ENCODE data around the gene HCRTR2. TPM values are rescaled to one million over a fixed set of nuclear protein-coding genes. Genes with fewer than 3 reads are reported as not detected.

Gene HCRTR2
- total RNA-seq, 1 donor from 2014 or later = not detected

DNA sequence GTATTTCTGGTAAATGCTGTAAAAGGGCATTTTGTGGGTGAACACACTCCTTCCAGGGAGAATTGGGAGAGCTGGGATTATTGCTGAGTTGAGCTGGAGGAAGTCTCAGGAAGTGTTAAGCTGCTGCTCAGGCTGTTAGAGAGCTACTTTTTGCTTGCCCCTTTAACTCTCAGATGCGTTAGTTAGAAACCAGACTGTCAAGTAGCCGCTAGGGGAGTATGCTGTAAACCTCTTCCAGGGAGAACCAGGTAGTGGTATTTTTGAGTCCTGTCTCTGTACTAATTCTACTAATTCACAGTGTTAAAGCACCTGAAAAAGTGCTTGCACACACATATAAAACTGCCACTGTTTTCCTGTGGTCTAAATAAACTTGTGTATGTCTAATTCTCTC lies 146.4 kb downstream of the HCRTR2 start:
- DNase-seq (ENCODE audit: low read depth in 2 of 2) = no peak

DNA sequence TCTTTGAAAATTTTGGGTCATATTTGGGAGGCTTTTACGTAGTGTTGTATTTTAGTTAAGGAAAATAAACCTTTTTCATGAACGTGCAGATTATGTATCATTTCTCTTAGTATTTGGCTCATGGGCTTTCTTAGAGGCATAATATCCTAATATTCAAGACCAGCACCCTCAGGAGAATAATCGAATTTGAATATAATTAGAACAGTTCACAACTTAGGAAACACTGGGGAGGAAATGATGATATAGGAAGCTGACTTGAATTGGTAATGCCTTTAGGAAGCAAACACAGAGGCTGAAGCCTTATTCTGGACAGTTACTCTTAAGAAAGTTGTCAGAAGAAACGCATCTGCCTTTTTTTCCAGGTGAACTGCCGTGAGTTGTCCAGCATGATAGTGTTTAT lies 152.9 kb downstream of the HCRTR2 start, which contains the start of gene GFRAL:
Gene GFRAL (plus strand): TSS at position 301 of the 400 bp plus-strand sequence. CDS start 86 bp downstream, at position 387.
- DNase-seq (ENCODE audit: low read depth in 2 of 2) = no peak

Other genes with a start within 250 kb of the HCRTR2 start
- not detected in 2 replicates for gene GFRAL, start 153.0 kb downstream of the HCRTR2 start, total RNA-seq